KOPT-K1 (cell line): ENCODE measurements around the gene CFAP161.

Experiments
- H3K27ac ChIP-seq: fragments of 200-600 bp; sonication (generic); 2 replicates; pipeline ENCODE4 v1.5.1; 2016; ENCODE audit warnings: antibody characterized with exemption, mild to moderate bottlenecking, low read depth, low read length; ENCODE audit not compliant: poor library complexity, severe bottlenecking
- H3K36me3 ChIP-seq: fragments of 200-600 bp; sonication (generic); 2 replicates; pipeline ENCODE4 v1.5.1; 2017; ENCODE audit warnings: antibody characterized with exemption, mild to moderate bottlenecking, low read length, moderate library complexity; ENCODE audit not compliant: insufficient read depth
- H3K9me3 ChIP-seq: fragments of 200-600 bp; sonication (generic); 2 replicates; pipeline ENCODE4 v1.5.1; 2017; ENCODE audit warnings: antibody characterized with exemption, low read length, mild to moderate bottlenecking; ENCODE audit not compliant: insufficient read depth, poor library complexity, severe bottlenecking

CFAP161 gene

DNA sequence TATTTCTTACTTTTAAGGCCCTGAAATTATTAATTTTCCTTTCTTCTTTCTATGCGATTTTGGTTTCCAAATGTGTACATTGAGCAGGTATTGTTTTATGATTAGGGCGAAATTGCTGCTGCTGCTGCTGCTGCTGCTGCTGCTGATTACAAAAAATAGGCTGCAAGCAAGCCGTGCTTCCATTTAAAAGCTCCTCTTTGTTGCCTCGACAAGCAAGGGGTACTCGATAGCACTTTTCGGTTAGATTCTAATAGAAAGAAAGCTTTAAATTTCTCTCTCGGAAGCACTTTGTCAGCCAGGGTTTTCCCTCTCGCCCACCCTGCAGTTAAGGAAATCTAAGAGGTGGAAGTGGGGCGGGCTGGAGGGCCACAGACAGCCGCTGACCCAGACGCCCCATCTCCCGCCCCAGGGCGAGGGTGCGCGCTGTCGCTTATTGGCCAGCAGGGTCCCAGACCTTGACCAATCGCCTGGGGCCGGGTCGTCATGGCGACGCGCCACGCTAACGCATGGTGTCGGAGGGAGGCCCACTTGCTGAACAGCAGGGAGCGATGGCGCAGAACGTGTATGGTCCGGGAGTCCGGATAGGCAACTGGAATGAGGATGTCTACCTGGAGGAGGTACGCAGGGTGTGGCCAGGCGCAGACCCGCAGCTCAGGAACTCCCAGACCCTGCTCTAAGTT, at the start of gene CFAP161:
CFAP161 (plus strand) TSS at position 489 of the 680 bp plus-strand sequence; CDS start at position 549, 60 bp downstream.
- no peaks in the 10 kb centered on the region for H3K36me3 ChIP-seq
- no peak within 1 kb of the TSS for H3K27ac ChIP-seq
- no peaks in the 10 kb centered on the region for H3K9me3 ChIP-seq

GRCh38 chr15:81084716-81085115, 49.4 kb upstream of the CFAP161 start:
- H3K27ac ChIP-seq = no peak overlapping the region
- no peaks in the 10 kb centered on the region for H3K36me3 ChIP-seq
- H3K9me3 ChIP-seq = no peaks in the 10 kb centered on the region

DNA sequence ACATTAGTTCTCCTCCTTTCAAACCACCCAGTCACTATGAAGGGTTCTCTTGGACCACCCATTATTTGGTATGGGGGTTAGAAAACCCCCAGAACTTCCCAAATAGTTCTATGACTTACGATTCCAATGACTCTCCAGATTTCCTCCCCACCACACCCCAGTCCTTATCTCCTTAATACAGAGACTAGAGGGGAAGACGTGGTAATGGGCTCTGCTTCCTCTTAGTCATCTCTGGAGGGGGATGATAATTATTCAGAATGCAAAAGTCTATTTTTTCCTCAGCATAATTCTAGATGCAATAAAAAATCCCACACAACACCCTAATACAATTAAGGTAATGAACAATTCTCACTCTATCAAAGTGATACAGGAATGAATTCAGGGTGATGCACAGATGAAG, 48.9 kb upstream of the CFAP161 start:
- Histone ChIP-seq H3K36me3 (no peaks in the 10 kb centered on the region), H3K27ac (no peak overlapping the region), H3K9me3 (no peaks in the 10 kb centered on the region)

GRCh38 chr15:81085898-81086297, 48.2 kb upstream of the CFAP161 start:
- H3K9me3 ChIP-seq = no peaks in the 10 kb centered on the region
- H3K36me3 ChIP-seq = no peaks in the 10 kb centered on the region
- H3K27ac ChIP-seq = no peak overlapping the region

DNA sequence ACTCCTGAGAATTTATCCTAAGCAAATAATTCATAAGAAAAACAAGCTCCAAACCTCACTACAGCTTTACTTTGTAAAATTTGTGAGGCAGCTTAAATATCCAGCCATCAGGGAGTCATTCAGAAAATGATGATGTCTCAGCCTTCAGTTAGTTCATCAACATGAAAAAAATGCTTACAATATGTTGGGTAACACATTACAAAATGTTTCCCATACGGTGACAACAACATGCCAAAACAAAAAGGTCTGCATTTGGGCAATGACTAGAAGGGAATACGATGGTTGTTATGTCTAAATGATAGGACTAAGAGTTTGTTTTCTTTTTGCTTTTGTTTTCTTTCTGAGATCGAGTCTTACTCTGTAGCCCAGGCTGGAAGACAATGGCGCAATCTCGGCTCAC, 47.0 kb upstream of the CFAP161 start:
- H3K27ac ChIP-seq = no peak overlapping the region
- no peaks in the 10 kb centered on the region for H3K36me3 ChIP-seq
- H3K9me3 ChIP-seq = no peaks in the 10 kb centered on the region

- Histone ChIP-seq H3K36me3 (no peaks in the 10 kb centered on the region), H3K27ac (no peak overlapping the region), H3K9me3 (no peaks in the 10 kb centered on the region)
These were observed 46.4 kb upstream of the CFAP161 start for GRCh38 chr15:81087694-81088093.

DNA sequence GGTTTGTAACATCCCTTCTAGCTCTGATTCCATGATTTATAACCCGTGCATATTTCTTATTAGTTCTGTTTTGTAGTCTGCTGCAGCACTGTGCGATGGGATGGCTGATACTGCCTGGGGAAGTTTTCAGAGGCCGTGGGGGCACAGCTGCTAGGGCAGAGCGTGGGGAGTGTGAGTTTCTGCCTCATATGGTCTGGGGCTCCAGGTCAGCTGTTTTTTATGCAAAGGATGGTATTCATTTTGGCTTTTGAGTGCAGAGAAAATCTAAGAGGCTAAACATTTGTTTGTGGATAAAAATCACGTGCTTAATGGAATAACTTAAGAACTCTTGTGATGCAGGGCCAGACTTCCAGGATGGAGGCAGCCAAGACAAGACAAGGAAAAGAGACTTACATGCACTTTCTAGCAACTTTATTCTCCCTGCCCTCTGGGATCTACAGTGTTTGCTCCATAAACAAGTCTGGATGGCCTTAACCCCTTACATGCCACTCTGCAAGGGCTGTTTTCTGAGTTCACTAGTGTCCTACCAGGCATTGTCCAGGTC, 45.5 kb upstream of the CFAP161 start:
- Histone ChIP-seq H3K27ac (no peak overlapping the region), H3K9me3 (no peaks in the 10 kb centered on the region), H3K36me3 (no peaks in the 10 kb centered on the region)

GRCh38 chr15:81091889-81092558, 42.0 kb upstream of the CFAP161 start:
- Histone ChIP-seq H3K27ac (no peak overlapping the region), H3K36me3 (no peaks in the 10 kb centered on the region), H3K9me3 (no peaks in the 10 kb centered on the region)

GRCh38 chr15:81092559-81092902, 41.5 kb upstream of the CFAP161 start:
- H3K27ac ChIP-seq = no peak overlapping the region
- no peaks in the 10 kb centered on the region for H3K9me3 ChIP-seq
- H3K36me3 ChIP-seq = no peaks in the 10 kb centered on the region

DNA sequence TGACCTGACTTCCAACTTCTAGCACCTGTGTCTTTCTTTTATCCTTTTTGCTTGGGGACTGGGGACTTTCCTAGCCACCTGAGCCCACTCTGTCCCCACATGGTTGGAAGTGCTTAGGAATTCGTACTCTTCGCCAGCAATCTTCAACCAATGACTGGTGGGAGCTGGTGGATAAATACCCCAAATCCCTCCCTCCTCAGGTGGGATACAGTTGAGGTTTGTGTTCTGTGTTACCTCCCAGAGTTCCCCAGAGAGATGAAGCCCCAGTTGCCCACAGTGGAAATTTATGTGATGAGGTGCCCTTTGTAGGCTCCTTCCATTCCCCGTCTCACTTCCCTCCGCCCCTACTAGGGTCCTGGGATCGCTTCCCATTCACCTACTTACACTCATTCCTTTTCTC, 40.1 kb upstream of the CFAP161 start:
- H3K27ac ChIP-seq = no peak overlapping the region
- H3K36me3 ChIP-seq = no peaks in the 10 kb centered on the region
- no peaks in the 10 kb centered on the region for H3K9me3 ChIP-seq

- H3K27ac ChIP-seq = no peak overlapping the region
- H3K9me3 ChIP-seq = no peaks in the 10 kb centered on the region
- no peaks in the 10 kb centered on the region for H3K36me3 ChIP-seq
These were observed 38.2 kb upstream of the CFAP161 start for GRCh38 chr15:81095690-81096365.

DNA sequence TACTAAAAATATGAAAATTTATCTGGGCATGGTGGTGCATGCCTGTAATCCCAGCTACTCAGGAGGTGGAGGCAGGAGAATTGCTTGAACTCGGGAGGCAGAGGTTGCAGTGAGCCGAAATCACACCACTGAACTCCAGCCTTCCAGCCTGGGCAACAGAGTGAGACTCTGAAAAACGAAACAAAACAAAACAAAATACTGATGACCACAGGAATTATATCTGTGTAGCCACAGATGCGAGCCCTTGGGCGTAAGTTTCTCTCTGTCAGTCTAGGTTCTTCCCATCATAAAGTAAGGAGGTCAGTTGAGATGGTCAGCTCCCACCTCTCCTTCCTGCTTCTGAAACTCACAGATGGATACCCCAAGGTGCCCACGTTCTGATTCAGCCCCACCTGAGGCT, 37.7 kb upstream of the CFAP161 start:
- Histone ChIP-seq H3K9me3 (no peaks in the 10 kb centered on the region), H3K27ac (no peak overlapping the region), H3K36me3 (no peaks in the 10 kb centered on the region)

DNA sequence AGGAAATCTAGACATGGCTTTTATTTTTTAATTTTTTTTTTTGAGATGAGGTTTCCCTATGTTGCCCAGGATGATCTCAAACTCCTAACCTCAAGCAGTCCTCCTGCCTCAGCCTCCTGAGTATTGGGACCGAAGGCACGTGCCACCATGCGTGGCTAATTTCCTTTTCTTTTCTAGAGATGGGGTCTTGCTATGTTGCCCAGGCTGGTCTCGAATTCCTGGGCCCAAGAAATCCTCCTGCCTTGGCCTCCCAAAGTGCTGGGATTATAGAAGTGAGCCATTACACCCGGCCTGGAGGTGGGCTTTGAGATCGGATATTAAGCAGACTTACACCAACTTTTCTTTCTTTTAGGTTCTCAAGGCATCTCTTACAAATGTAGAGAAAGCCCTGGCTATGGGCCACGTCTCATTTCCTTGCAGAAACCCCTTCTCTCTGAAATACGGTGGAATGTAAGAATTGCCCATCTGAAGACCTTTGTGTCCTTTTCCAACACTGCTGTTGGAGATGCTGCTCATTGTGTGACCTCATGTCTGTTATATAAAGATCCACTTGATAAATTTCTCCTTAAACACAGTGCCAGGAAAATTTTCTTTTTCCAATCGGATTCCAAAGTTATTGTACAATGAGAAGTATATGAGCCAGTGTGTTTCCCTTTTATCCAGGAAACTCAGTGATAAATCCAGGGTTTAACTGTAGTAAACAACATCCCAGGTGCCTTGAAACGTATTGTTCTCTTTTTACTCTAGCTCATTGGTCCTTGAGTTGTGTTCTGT, 36.8 kb upstream of the CFAP161 start:
- Histone ChIP-seq H3K27ac (no peak overlapping the region), H3K36me3 (no peaks in the 10 kb centered on the region), H3K9me3 (no peaks in the 10 kb centered on the region)

GRCh38 chr15:81097890-81098280, 36.2 kb upstream of the CFAP161 start:
- H3K27ac ChIP-seq = no peak overlapping the region
- no peaks in the 10 kb centered on the region for H3K36me3 ChIP-seq
- H3K9me3 ChIP-seq = no peaks in the 10 kb centered on the region

DNA sequence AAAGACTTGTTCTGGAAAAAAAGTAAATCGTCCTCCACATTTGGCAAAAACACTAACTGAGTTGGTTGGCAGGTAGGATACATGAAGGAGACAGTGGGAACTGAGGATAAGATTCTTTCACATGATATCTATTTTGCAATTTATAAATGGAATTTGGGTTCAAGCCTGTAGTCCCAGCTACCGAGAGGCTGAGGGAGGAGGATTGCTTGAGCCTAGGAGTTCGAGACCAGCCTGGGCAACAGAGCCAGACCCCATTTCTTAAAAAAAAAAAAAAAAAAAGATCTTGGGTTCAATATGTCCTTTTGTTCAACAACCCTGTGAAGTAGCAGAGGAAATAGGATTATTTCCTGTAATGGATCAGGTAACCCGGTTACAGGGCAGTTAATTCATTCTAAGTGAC, 35.7 kb upstream of the CFAP161 start:
- Histone ChIP-seq H3K9me3 (no peaks in the 10 kb centered on the region), H3K36me3 (no peaks in the 10 kb centered on the region), H3K27ac (no peak overlapping the region)
